Mucosa of descending colon (tissue), 3 donors: ENCODE data around the gene METRNL. TPM values are rescaled to one million over a fixed set of nuclear protein-coding genes. Genes with fewer than 3 reads are reported as not detected.

Experiments used
- ATAC-seq: fragments of 200-7000 bp; cut with Tn5 transposase; one replicate; pipeline ENCODE4 v1.9.1; 2020; ENCODE audit warnings: mild to moderate bottlenecking, moderate library complexity
- DNase-seq, 3 donors: peaks; one replicate each; pipeline ENCODE4 v3.0.0-alpha.2; 2020
- H3K36me3 ChIP-seq: fragments of 200-600 bp; one replicate; pipeline ENCODE4 v1.8.0; 2021; ENCODE audit warnings: low read depth, mild to moderate bottlenecking
- H3K4me1 ChIP-seq: fragments of 200-600 bp; one replicate; pipeline ENCODE4 v1.8.0; 2021; ENCODE audit warnings: low read depth, mild to moderate bottlenecking
- H3K4me3 ChIP-seq: fragments of 200-600 bp; one replicate; pipeline ENCODE4 v1.8.0; 2021; ENCODE audit warnings: mild to moderate bottlenecking
- H3K9me3 ChIP-seq: fragments of 200-600 bp; one replicate; pipeline ENCODE4 v1.8.0; 2021; ENCODE audit warnings: mild to moderate bottlenecking
- intact Hi-C, 2 donors: fragments of 100-400 bp; cut with DNase I in 1 of 2; cut with micrococcal nuclease in 1 of 2; formaldehyde crosslinking; loops; one replicate each; pipeline versions ENCODE4 v1.11.0 to v1.11.1; 2022; cut with DNase I, micrococcal nuclease
- total RNA-seq, 3 donors: library from RNA; stranded (reverse); fragmentation: NEBNext Ultra II Directional in 2 of 3; extraction: Animal tissue kit (Norgen Biotek cat#: 25700) in 2 of 3; gene quantifications; one replicate each; pipeline versions ENCODE4 v1.2.1 to v1.2.4, GENCODE V29; 2021 to 2023
- TF ChIP-seq, protein P1 (sequence below): fragments of 200-600 bp; IDR thresholded peaks from one replicate; pipeline ENCODE4 v1.8.0; 2022; ENCODE audit warnings: antibody characterized with exemption, mild to moderate bottlenecking
- donor health status: DM: no; HTN: no; CAD: no; lungs with moderate emphysema.
- donor health status: DM: no; HTN: no; CAD: no.
- donor health status: DM: no; HTN: yes; CAD: no.

The METRNL gene
- total RNA-seq, 3 donors from 2014 or later: 78.6 to 134 (median 116) TPM

DNA sequence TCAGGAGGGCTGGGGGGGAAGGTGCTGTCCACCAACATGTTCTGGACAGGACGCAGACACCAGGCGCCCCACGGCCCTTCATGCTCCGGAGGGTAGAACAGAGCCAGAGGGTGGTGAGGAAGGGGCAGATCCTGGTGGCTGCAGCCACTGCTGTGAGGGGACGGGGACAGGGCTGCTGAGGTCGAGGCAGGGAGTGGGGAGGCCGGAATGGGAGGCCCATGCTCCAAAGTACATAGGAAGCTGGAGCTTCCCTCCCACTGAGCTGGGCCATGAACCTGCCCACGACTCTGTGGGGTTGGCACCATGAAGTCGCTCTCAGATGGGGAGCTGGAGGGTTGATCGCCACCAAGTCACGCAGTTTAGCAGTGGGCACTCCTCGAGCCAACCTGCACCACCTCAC, 8.0 kb upstream of the METRNL start:
- H3K4me3 ChIP-seq: no peak overlapping the region
- peak in 1 of 3 donors; percentile 37 for DNase-seq

DNA sequence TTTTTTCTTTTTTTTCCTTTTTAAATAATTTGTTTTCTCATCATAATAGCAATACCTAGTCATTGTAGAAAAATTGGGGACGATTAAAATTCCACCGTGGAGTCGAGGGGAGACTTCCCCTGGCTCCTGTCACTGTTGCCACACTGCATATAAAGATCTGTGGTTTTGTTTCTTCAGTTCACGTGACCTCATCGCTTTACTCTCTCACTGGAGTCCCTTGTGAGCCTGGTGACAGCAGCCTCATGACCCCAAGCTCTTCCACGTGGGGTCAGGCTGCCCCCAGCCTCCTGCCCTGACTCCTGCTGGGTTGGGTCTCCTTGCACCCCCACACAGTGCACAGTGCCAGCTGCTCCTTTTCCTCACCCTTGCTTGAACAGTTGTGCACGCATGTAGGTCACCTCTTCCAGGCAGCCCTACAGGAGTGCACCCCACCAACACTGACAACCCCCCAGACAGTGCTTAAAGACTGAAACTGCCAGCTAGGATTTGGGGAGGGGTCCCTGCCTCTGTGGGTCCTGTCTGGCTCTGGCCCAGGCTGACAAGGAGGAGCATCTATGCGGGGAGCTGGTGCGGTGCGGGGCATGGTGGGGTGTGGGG, 7.3 kb upstream of the METRNL start:
- TF ChIP-seq, protein P1, sequence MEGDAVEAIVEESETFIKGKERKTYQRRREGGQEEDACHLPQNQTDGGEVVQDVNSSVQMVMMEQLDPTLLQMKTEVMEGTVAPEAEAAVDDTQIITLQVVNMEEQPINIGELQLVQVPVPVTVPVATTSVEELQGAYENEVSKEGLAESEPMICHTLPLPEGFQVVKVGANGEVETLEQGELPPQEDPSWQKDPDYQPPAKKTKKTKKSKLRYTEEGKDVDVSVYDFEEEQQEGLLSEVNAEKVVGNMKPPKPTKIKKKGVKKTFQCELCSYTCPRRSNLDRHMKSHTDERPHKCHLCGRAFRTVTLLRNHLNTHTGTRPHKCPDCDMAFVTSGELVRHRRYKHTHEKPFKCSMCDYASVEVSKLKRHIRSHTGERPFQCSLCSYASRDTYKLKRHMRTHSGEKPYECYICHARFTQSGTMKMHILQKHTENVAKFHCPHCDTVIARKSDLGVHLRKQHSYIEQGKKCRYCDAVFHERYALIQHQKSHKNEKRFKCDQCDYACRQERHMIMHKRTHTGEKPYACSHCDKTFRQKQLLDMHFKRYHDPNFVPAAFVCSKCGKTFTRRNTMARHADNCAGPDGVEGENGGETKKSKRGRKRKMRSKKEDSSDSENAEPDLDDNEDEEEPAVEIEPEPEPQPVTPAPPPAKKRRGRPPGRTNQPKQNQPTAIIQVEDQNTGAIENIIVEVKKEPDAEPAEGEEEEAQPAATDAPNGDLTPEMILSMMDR: no peak
- intact Hi-C loops: no loop called here
- ATAC-seq (no peak), DNase-seq (no peak)
- Histone ChIP-seq H3K9me3 (no peaks in the 10 kb centered on the region), H3K4me3 (no peak overlapping the region), H3K4me1 (peaks cover 10% of the 10 kb centered on the region), H3K36me3 (no peaks in the 10 kb centered on the region)

More for the DNA sequence above, 8.0 kb upstream of the METRNL start:
- Histone ChIP-seq H3K36me3 (no peaks in the 10 kb centered on the region), H3K9me3 (no peaks in the 10 kb centered on the region), H3K4me1 (peaks cover 10% of the 10 kb centered on the region)
- intact Hi-C loops: no loop called here
- no peak for ATAC-seq
- TF ChIP-seq, protein P1: no peak

DNA sequence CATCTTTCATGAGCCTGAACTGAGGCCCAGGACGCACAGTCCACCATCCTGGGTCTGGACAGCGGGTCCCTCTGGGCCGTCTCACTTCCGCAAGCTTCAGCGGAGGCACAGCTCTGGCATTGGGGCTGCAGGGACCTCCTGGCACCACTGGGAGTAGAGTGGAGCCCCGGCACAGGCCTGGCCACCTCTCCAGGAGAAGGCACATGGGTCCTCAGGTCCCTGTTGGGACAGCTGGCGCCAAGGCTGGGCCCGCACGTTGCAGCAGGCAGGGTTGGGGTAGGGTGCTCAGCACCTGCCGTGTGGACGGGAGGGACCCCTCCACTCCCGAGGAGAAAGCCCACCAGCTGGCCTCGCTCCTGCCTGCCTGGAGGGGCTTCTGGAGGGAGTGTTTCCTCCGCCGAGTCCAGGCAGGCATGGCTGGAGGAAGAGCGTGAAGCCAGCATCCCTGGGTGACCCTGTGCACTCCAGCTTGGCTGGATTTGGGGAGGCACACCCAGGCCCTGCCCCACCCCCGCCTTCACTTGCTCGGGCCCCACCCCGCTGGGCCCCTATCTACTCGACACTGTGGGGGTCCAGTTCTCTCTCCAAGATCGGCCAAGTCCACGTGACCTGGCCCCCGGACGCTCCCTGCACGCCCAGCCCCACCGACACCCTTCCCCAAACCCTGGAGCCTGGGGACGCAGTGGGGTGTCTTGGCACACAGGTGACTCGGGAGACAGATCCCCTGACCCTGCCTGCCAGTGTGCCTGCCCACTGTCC, 6.6 kb upstream of the METRNL start:
- H3K36me3 ChIP-seq: no peaks in the 10 kb centered on the region
- H3K4me1 ChIP-seq: peaks cover 10% of the 10 kb centered on the region
- H3K4me3 ChIP-seq: no peak overlapping the region
- TF ChIP-seq, protein P1: no peak
- intact Hi-C loops: no loop called here
- DNase-seq: no peak
- no peak for ATAC-seq
- no peaks in the 10 kb centered on the region for H3K9me3 ChIP-seq

DNA sequence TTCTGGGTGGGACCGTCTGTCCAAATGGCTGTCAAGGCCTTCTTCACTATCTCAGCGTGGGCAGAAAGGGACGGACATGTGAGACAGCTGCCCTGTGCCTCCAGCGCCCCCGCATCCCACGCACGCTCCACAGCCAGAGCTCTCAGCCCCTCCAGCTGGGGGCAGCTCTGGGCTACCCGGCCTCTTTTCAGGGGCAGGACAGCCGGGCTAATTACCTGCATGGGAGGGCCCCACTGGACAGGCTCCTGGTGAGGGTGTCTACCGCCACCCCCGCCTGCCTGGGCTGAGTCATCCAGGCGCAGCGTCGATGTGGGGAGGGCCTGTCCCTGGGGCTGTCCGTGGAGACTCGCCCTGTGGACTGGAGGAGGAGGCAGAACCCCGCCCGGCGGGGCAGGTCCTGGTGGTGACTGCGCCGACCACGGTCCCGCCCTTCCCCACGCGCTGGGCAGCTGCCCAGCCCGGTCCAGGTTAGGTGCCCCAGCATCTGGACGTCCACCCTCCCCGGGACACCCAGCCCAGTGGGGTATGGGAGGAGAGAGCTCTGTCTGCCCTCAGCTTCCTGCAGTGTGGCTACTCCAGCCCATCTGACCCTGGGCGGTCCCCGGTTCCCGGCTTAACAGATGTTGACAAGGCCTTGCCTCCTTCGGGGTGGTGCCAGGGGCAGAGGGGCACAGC, 5.9 kb upstream of the METRNL start:
- no peaks in the 10 kb centered on the region for H3K36me3 ChIP-seq
- no peaks in the 10 kb centered on the region for H3K9me3 ChIP-seq
- TF ChIP-seq, protein P1: no peak
- DNase-seq: peak; percentile 83 to 90 (median 88)
- H3K4me3 ChIP-seq: no peak overlapping the region
- peak; percentile 92 for ATAC-seq
- intact Hi-C loops: no loop called here
- peaks cover 13% of the 10 kb centered on the region for H3K4me1 ChIP-seq

DNA sequence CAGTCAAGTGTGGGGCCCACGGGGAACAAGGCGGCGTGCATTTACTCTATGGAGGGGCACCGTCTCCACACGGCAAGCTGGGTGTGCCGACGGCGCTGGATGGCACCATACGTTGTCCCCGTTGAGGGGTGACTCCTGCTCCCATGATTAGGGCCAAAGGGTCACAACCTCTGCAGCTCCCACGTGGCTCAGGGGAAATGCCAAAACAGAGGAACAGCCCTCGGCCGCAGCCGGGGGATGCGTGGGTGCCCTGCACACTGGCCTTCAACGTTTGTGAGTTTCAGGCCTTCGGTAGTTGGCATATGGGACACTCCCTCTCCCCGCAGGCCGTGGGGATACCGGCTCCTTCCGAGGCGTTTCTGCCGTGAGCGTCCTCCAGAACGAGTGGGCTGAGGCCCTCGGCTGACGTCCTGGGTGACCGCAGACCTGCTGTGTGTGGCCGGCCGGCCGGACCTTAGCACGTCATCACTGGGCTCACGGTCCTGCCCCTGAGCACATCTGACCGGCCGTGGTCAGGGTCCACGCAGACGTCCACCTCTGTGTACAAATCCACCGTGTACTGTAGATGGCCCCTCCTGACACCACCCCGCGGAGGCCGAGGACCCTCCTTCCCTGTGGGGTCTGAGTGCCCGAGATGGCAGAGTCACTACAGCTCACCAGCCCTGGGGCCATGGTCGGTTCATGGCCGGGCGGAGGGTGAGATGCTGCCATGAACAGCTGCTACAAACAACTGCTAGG, 4.8 kb upstream of the METRNL start:
- DNase-seq: no peak
- ATAC-seq: no peak
- no peak overlapping the region for H3K4me3 ChIP-seq
- no peaks in the 10 kb centered on the region for H3K9me3 ChIP-seq
- H3K4me1 ChIP-seq: peaks cover 12% of the 10 kb centered on the region
- no peaks in the 10 kb centered on the region for H3K36me3 ChIP-seq
- intact Hi-C loops: no loop called here
- TF ChIP-seq, protein P1: no peak
